Measurements from ENCODE around the gene GPC3. TPM values are rescaled to one million over a fixed set of nuclear protein-coding genes. Genes with fewer than 3 reads are reported as not detected.

GPC3 gene
- total RNA-seq, 1 experiment from 2014 or later: 0.98 TPM

DNA sequence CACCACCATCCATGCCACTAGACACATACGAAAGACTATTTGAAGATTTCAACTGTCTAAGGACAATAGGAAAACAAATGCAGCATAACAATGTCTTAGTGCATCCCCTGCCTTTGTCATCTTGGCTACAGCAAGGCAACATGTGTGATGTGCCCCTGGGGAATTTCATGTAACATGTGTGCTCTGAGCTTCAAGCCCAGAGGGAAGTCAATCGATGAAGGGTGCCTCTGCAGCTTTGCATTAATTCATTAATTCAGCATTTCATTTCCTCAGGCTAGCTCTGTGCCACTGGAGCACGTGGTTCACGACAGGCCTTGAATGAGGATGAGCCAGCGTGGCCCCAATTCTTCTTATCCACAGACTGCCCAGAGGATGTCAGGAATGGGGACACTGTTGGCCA is 316.2 kb downstream of the GPC3 start (continued):
- TF ChIP-seq, protein P1, sequence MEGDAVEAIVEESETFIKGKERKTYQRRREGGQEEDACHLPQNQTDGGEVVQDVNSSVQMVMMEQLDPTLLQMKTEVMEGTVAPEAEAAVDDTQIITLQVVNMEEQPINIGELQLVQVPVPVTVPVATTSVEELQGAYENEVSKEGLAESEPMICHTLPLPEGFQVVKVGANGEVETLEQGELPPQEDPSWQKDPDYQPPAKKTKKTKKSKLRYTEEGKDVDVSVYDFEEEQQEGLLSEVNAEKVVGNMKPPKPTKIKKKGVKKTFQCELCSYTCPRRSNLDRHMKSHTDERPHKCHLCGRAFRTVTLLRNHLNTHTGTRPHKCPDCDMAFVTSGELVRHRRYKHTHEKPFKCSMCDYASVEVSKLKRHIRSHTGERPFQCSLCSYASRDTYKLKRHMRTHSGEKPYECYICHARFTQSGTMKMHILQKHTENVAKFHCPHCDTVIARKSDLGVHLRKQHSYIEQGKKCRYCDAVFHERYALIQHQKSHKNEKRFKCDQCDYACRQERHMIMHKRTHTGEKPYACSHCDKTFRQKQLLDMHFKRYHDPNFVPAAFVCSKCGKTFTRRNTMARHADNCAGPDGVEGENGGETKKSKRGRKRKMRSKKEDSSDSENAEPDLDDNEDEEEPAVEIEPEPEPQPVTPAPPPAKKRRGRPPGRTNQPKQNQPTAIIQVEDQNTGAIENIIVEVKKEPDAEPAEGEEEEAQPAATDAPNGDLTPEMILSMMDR (IDR thresholded peaks at IDR 0.05 in 2 of 3, conservative IDR thresholded peaks at IDR 0.05 in 1 of 3; ENCODE audit: borderline replicate concordance in 1 of 3, insufficient read depth in 1 of 3, low read depth in 2 of 3, low read length in 2 of 3): no peak
- TF ChIP-seq TCF7L2 (IDR thresholded peaks at IDR 0.05; ENCODE audit: borderline replicate concordance, extremely low read depth, insufficient read depth, insufficient read length) (no peak), YY1 (IDR thresholded peaks at IDR 0.05; ENCODE audit: extremely low read depth, insufficient replicate concordance, low read depth, low read length) (no peak), POLR2A (IDR thresholded peaks at IDR 0.05; ENCODE audit: borderline replicate concordance, extremely low read depth, insufficient read depth, insufficient read length) (no peak), SRF (IDR thresholded peaks at IDR 0.05; ENCODE audit: low read depth) (no peak), SIN3A (IDR thresholded peaks at IDR 0.05; ENCODE audit: low read depth) (no peak), ZFX (IDR thresholded peaks at IDR 0.05) (no peak)
- TF ChIP-seq, protein P2, sequence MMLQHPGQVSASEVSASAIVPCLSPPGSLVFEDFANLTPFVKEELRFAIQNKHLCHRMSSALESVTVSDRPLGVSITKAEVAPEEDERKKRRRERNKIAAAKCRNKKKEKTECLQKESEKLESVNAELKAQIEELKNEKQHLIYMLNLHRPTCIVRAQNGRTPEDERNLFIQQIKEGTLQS (IDR thresholded peaks at IDR 0.05): no peak

DNA sequence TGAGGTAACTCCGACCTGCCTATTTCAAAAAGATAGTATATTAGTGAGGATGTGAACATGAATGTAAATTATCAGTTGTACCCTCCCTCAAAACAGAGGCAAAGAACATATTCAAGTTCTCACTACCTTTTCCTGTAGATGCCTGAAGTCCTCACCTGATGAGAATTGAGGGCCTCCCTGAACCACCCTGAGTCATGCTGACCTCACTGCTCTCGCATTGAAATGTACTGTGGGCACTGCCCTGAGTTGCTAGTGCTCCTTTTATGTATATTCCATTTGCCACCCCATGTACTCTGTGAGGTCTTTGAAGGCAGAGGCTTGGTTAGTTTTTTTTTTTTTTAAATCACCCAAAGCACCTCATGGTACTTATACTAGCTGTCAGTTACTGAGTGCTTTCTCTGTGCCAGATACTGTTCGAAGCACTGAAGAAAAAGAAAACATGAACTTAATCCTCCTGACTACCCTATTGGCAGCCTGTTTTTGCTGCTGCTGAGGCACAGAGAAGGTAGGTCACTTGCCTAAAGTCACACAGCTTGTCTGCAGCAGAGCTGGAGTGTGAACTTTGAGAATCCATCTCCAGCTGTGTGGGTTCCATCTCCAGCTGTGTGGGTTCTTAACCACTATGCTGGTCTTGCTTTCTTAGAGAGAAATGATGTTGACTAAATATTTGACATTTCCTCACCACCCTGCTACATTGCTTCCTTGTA is 317.0 kb downstream of the GPC3 start:
- Histone ChIP-seq H2AFZ (ENCODE audit: low read depth, low read length, poor library complexity, severe bottlenecking) (no peak overlapping the region), H3K27me3 (ENCODE audit: insufficient read depth, low read length) (no peaks in the 10 kb centered on the region), H3K36me3 (ENCODE audit: control insufficient read depth in 1 of 2, insufficient read depth in 2 of 2, low read length in 2 of 2) (no peaks in the 10 kb centered on the region), H3K4me3 (replicated peaks in 1 of 2; ENCODE audit: low read depth in 1 of 2, low read length in 2 of 2) (no peak overlapping the region), H3K9ac (ENCODE audit: low read length) (no peak overlapping the region), H3K4me1 (ENCODE audit: control insufficient read depth in 1 of 2, insufficient read depth in 2 of 2, low read length in 2 of 2) (no peaks in the 10 kb centered on the region), H3K79me2 (ENCODE audit: insufficient read depth, low read length) (no peaks in the 10 kb centered on the region), H4K20me1 (ENCODE audit: insufficient read depth) (no peaks in the 10 kb centered on the region), H3K9me2 (ENCODE audit: insufficient read depth) (no peaks in the 10 kb centered on the region), H3K4me2 (ENCODE audit: low read length) (no peak overlapping the region), H3K27ac (ENCODE audit: low read depth, low read length) (no peak overlapping the region), H3K9me3 (ENCODE audit: control insufficient read depth in 1 of 2, insufficient read depth in 1 of 2, low read depth in 1 of 2, low read length in 2 of 2) (no peaks in the 10 kb centered on the region)
- DNase-seq (ENCODE audit: low read depth, low spot score): no peak
- RAD21 ChIA-PET (ENCODE audit: low non-redundant PET in 1 of 2, low total read pairs in 2 of 2, uncharacterized antibody in 2 of 2, unreplicated experiment in 2 of 2): no interaction called here
- no peak for ATAC-seq
- POLR2A ChIA-PET: no interaction called here
- intact Hi-C loops (cut with micrococcal nuclease): no loop called here
- BruUV-seq (replicated peaks): no TSS peak
- CTCF ChIA-PET: no interaction called here
- TF ChIP-seq TCF7L2 (IDR thresholded peaks at IDR 0.05; ENCODE audit: borderline replicate concordance, extremely low read depth, insufficient read depth, insufficient read length) (no peak), CEBPB (IDR thresholded peaks at IDR 0.05; ENCODE audit: low read depth) (no peak), ZFX (IDR thresholded peaks at IDR 0.05) (no peak), CBX3 (IDR thresholded peaks at IDR 0.05; ENCODE audit: low read depth) (no peak), POLR2AphosphoS5 (IDR thresholded peaks at IDR 0.05; ENCODE audit: low read depth, low read length) (no peak), ELF1 (IDR thresholded peaks at IDR 0.05; ENCODE audit: borderline replicate concordance, low read depth) (no peak)
- TF ChIP-seq, protein P2 (IDR thresholded peaks at IDR 0.05): no peak
